HG02571 (cell line): ENCODE measurements around the gene TANC1.

ENCODE experiments used
- ATAC-seq: cut with Tn5 transposase; IDR thresholded peaks from one replicate; pipeline ENCODE4 v1.9.1; 2021; ENCODE audit warnings: mild to moderate bottlenecking, moderate library complexity; ENCODE audit not compliant: unreplicated experiment

TANC1 gene

GRCh38 chr2:159211447-159212396, 243.3 kb downstream of the TANC1 start:
- ATAC-seq, result no peak

GRCh38 chr2:159213296-159213695, 244.9 kb downstream of the TANC1 start:
- ATAC-seq, result no peak

- ATAC-seq, result no peak
Measured at GRCh38 chr2:159214325-159214865, 246.0 kb downstream of the TANC1 start.

- no peak for ATAC-seq
Measured at GRCh38 chr2:159215116-159215515, 246.7 kb downstream of the TANC1 start.

GRCh38 chr2:159217676-159218075, 249.2 kb downstream of the TANC1 start:
- no peak for ATAC-seq

GRCh38 chr2:159218389-159218788, 249.9 kb downstream of the TANC1 start:
- no peak for ATAC-seq

- no peak for ATAC-seq
Measured at GRCh38 chr2:159219394-159219998, 251.1 kb downstream of the TANC1 start.

GRCh38 chr2:159224061-159224813, 255.8 kb downstream of the TANC1 start:
- no peak for ATAC-seq

- no peak for ATAC-seq
Measured at GRCh38 chr2:159225025-159226016, 256.9 kb downstream of the TANC1 start.

GRCh38 chr2:159226059-159226461, 257.6 kb downstream of the TANC1 start:
- no peak for ATAC-seq

- ATAC-seq, result no peak
Measured at GRCh38 chr2:159226608-159227385, 258.4 kb downstream of the TANC1 start.

GRCh38 chr2:159227467-159227866, 259.0 kb downstream of the TANC1 start:
- ATAC-seq, result no peak

GRCh38 chr2:159228081-159228581, 259.7 kb downstream of the TANC1 start:
- ATAC-seq, result no peak

GRCh38 chr2:159229476-159230144, 261.2 kb downstream of the TANC1 start:
- no peak for ATAC-seq

- no peak for ATAC-seq
Measured at GRCh38 chr2:159230145-159230877, 261.9 kb downstream of the TANC1 start.

GRCh38 chr2:159232456-159233170, 264.2 kb downstream of the TANC1 start:
- no peak for ATAC-seq

- no peak for ATAC-seq
Measured at GRCh38 chr2:159234868-159235267, 266.4 kb downstream of the TANC1 start.
